Endometrial microvascular endothelial cells (primary cell): Measurements from ENCODE around the gene COX20. TPM values are rescaled to one million over a fixed set of nuclear protein-coding genes. Genes with fewer than 3 reads are reported as not detected.

Experiments used
- in situ Hi-C: cut with HindIII; loops from 2 replicates; pipeline ENCODE4 v1.10.0; 2017; ENCODE audit warnings: low sequenced_read_pairs, low pct_unique_long_range_greater_than_20kb; ENCODE audit errors: inconsistent ontology term
- total RNA-seq: library from RNA; depleted of rRNA; stranded (reverse); fragments of >200 nt; gene quantifications from one replicate; pipeline ENCODE4 v1.2.3, GENCODE V29; 2015; ENCODE audit errors: inconsistent ontology term

COX20 gene
- total RNA-seq, 1 donor from 2014 or later: 61.5 TPM

- in situ Hi-C loops: no loop called here
Observed at GRCh38 chr1:244844155-244845121, 9.0 kb downstream of the COX20 start.

DNA sequence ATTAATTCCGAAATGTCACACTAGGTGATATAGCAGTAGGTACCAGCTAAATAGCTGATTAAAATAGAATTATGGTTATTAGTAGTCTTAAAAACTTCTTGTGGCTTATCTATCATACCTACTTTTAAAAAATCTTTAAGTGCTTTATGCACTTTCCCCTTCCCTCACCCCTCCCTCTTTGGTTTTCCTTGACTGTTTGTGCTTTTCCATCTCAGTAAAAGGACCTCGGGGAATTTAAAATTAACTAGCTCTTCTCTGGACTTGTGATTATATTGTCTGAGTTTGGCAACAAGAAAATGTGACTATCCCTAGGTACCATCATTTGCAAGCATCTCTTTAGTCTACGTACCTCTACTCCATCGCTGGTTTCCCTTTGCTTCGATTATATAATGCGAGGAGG is 11.2 kb downstream of the COX20 start:
- in situ Hi-C loops: no loop called here

- in situ Hi-C loops: no loop called here
Observed at GRCh38 chr1:244849189-244849866, 13.9 kb downstream of the COX20 start.

DNA sequence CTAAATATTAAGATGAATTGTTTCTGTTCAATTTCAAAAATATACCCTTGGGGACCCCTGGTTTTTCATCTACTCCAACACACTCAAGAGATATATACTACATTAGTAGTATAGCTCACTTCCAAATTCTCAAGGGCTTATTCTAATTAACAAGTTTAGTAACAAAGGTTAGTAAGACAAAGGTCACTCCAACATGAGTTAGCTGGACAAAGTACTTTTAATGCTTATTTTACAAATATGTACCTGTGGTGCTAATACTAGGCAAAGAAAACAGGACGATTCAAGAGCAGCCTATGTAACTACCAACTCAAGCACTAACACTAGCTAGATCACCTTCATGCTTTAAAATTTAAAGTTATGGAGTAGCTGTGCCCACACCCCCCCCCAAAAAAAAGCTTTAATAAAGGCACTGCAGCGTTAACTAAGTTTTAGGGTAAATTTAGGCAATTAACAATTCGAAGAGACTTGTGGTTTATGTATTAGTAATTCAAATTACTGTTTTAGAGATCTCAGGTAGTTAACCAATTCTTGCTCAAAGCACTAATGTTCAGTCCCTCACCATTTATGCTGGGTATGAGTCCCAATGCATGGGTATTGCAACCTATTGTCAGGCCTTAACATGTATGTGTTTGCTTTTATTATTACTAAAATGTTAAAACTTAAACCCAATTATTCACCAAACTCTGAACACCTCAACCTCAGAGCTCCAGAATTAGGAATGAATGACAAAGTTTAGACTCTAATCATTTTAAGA is 14.8 kb downstream of the COX20 start:
- in situ Hi-C loops: no loop called here

- in situ Hi-C loops: no loop called here
Observed at GRCh38 chr1:244850896-244851295, 15.4 kb downstream of the COX20 start.

GRCh38 chr1:244851546-244852231 is 16.2 kb downstream of the COX20 start:
- in situ Hi-C loops: no loop called here

GRCh38 chr1:244852694-244853093 is 17.2 kb downstream of the COX20 start:
- in situ Hi-C loops: no loop called here

DNA sequence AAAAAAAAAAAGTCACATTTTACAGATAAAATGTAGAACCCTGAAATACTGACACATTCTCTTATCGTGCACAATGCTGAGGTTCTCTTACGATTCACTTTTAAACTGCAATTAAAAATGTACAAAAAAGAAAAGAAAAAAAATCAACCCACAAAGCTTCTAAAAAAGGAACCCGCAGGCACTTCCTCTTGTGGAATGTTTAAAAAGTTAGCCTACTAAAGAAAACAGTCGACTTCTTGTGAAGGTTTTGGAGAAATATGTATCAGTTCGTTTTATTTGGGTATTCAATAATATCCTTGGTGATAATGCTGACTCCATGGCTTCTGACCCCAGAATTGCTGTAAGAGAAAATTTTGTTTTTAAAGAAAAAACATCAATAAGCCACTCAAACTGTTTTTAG is 18.7 kb downstream of the COX20 start:
- in situ Hi-C loops: no loop called here

GRCh38 chr1:244854865-244855578 is 19.6 kb downstream of the COX20 start:
- in situ Hi-C loops: no loop called here

DNA sequence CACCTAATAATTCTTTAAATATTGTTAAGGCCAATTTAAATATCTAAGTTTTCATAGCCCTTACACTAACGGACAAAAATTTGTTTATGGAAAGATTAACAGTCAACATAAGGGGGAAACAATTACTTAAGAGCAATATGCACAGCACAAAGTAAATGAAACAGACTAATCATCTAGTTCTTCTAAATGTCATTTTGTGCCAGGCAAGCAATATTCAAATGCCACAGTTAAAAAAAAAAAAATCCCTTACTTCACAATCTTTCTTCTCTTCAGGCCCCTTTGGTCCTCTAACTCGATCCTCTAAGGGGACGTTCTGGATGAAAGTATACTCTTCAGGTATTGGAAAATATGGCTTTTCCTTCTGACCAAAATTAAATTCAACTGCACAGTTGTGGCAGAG is 22.3 kb downstream of the COX20 start:
- in situ Hi-C loops: no loop called here

DNA sequence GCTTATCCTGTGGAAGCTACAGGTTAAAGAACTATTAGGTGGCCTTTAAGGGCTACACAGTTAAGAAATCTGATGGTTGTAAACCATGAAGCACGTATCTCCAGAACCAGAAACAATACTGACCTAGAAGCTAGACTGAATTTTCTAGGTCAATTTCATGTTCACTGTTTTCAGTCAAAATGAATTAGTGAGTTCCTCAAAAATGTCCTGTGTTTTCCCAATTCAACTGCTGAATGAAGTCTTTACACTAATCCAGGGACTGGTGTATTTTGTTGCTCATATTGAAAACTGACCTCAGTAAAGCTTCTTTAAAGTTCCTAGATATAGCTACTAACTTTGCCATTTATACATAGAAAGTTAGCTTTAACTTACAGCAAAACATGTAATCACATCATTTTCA is 22.9 kb downstream of the COX20 start:
- in situ Hi-C loops: no loop called here

DNA sequence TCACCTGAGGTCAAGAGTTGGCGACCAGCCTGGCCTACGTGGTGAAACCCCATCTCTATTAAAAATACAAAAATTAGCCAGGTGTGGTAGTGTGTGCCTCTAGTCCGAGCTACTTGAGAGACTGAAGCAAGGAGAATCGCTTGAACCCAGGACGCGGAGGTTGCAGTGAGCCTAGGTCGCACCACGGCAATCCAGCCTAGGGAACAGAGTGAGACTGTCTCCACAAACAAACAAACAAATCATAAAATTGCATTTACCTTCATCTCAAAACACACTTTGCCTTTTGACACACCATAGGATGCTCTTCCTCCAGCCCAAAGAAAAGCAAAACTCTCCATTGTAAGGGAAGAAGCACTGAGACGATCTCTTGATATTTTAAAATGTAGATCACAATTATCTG is 24.6 kb downstream of the COX20 start:
- in situ Hi-C loops: no loop called here

DNA sequence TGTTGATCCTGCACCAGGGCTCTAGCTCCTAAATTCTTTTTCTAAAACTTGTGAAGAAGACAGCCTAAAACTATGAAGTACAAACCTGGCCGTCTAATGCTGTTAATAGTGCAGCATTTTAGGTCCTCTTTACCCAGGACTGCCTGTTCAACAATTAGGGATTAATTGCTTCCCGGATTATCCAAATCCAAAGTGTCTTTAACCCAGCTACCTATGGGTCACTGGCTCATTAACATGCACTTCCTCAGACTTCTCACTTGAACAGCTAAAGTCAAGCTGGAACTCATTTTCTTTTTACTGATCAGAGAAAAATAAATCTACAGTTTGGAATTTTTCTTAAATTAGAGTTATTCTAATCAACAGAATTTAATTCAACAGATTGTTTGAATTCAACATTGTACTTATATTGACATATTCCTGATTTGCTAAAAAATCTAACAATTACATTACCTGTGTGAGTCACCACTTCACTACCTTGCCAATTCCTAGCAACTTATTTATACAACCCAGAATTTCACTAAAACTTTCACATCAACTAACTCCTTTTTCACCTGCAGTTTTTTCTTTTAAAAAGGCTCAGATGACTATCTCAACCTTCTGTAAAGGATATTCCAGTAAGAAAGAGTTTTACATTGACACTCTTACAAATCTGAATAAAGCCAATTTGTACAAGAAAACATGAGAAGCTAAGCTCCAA is 25.6 kb downstream of the COX20 start:
- in situ Hi-C loops: no loop called here

DNA sequence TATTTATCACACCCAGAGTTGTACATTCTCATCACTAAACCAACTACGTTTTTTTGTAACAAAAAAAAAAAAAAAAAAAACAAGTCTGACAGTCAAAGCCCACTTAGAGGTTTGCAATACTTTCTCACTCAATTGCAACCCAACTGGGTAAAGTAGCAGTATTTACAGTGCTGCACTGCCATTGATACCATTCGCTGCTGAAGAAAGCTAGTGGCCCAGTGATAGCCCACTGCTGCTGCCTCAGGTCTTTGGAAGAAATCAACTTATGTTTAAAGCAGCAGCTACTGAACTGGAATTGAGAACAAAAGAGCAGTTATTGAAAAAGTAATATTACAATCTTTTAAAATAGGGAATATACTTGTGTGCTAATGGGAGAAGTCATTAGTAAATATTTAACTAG is 26.2 kb downstream of the COX20 start:
- in situ Hi-C loops: no loop called here

- in situ Hi-C loops: no loop called here
Observed at GRCh38 chr1:244862354-244862698, 26.9 kb downstream of the COX20 start.

DNA sequence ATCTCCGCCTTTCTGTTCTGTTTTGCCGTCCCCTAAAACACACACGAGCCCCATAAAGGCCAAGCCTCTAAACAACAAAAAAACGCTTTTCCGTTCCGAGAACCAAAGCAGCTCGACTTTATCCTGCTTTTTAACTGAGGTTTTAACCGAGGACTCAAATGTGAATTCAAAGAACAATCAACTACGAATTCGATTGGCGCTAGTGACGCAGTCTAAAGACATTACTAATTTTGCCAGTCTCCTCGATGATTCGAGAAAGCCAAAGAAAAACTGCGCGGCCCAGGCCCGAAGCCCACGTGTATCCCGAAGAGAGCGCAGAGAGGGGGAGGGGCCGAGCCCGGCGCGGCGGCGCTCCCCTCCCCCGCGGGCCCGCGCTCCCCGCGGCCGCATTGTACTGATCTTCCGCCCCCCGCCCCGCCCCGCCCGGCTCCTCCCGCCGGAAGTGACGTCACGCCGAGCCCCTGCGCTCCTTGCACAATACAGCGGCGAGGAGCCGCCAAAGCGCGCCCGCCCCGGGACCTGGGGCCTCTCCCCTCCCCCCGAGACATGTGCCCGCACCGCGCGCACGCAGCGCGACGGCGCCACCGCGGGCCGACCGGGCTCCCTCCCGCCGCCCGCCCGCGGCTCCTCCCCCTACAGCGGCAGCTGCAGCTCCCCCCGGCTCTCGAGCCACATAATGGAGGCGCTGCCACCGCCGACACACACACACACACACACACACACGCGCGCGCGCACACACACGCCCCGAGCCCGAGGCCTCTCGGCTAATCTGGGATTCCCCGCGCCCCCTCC is 27.4 kb downstream of the COX20 start:
- in situ Hi-C loops: no loop called here
